Measurements from ENCODE around the gene CUL7.
"Not testable (repeated sequence)": the region's sequence is repeated elsewhere in the genome, so short reads cannot be mapped to it uniquely, and the experiment has no call there.

CUL7 gene

DNA sequence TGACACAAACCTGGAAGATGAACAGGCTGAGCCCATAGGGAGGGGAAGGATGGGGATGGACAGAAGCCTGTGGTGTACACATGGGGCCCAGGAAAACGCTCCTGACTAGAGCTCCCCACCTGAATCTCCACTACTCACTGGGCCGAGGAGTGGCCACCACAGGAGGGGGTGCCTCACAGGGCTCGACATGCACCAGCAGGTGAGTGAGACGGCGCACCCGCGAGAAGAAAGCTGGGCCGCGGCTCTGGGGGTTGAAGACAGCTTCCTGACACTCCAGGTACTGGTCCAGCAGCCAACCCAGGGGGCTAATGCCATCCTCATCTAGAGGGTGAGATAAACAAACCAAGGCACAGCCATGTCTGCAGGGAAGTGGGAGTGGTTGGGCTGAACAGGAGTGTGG is 10.3 kb downstream of the CUL7 start:
- no peak for DNase-seq

DNA sequence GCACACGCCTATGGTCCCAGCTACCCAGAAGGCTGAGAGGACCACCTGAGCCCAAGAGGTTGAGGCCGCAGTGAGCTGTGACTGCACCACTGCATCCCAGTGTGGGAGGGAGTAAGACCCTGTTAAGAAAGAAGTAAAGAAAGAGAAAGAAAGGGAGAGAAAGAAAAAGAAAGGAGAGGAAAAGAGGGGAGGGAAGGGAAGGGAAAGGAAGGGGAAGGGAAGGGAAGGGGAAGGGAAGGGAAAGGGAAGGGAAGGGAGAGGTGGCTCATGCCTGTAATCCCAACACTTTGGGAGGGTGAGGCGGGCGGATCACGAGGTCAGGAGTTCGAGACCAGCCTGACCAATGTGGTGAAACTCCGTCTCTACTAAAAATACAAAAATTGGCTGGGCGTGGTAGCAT is 12.2 kb downstream of the CUL7 start:
- not testable (repeated sequence) for DNase-seq

DNA sequence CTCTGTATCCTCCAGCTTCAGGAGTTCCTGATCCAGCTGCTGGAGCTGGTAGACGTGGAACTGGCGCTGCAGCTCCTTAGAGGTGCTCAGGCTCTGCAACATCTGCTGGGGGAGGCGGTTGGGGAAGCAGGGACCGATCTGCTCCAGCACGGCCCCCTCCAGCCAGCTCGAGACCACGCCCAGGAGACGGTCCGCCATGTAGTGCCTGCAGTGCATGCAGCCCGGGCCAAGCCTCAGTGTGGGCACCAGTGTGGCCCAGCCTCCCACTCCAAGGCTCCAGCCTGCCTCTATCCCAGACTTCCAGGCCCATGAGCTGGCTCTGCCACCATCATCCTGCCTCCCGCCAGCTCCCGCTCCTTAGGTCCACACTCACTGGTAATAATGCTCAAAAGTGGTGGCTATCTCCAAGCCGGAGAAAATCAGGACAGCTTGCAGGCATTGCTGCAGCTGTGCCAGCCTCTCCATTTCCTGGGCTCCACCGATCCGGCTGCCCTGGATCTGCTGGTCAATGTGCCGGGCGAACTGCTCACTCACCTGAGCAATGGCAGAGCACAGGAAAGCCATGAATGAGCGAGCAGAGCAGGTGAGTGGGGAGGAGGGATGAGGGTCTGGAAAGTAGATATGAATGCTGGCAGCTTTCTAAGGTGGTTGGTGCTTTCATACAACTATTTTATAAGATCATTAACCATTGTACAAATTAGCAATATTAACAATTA is 13.0 kb downstream of the CUL7 start:
- no peak for DNase-seq

DNA sequence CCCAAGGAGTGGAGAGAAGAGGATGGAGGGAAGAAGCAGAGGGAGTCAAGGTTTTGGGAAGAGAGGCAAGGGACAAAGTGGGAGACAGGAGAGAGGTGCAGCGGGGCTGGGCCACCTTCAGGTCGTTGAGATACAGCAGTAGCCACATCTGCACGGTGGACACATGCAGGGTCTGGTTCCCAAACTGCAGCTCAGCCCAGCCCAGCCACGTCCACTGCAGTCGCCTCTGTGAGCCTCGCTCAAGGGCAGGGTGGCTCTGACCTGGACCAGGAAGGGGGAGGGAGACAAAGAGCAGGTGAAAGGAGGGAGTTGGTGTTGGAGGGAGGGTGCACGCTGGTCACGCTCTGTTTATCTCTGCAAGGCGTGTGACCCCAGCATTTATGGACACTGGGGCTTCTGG is 14.9 kb downstream of the CUL7 start:
- DNase-seq: no peak

DNA sequence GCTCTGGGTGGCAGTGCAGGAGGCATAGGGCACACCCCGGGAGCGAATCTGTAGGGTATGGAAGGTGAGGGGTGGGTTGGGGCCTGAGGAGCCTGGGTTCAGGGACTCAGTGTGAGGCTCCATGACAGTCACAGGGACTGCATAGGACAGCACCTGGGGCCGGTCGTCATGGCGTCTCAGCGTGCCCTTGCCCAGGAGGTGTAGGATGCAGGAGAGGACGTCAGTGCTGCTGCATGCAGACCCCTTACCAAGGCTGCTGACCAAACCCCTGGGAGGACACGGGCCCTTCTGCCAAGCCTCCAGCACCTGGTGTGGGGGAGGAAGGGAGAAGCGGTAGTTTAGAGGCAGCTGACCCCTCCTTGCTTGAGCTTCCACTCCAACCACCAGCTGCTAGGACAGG is 15.9 kb downstream of the CUL7 start:
- no peak for DNase-seq

DNA sequence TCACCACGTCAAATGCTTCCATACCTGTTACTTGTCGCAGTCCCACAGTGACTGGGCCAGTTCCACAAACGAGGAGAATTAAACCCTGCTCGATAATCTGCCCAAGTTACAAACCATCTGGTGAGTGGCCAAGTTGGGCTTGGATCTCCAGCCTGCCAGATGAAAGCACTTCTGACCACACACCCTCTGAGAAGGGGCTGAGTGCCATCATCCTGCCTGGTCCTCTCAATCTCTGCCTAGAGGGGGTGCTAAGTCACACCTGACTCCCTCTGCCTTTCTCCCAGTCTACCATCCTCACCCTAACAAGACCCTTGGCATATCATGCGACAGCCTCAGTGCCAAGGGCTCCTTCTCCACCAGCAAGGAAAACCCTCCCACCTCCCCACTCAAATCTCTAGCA is 16.5 kb downstream of the CUL7 start:
- DNase-seq: no peak

DNA sequence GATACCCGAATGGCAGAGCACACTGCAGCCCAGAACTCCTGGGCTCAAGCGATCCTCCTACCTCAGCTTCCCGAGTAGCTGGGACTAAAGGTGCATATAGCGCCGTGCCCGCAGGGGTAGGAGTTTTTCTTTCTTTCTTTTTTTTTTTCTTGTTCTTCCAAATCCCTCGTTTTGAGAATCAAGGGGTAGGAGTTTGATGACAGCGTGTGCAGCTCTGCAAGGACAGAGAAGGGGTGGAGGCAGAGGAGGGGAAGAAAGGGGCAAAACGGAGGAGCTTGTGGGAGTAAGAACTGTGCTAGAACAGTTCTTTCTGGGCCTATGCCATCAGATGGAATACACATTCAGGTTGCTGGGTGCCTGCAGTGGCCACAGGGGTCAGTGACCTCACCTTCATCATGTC is 16.9 kb downstream of the CUL7 start:
- no peak for DNase-seq

DNA sequence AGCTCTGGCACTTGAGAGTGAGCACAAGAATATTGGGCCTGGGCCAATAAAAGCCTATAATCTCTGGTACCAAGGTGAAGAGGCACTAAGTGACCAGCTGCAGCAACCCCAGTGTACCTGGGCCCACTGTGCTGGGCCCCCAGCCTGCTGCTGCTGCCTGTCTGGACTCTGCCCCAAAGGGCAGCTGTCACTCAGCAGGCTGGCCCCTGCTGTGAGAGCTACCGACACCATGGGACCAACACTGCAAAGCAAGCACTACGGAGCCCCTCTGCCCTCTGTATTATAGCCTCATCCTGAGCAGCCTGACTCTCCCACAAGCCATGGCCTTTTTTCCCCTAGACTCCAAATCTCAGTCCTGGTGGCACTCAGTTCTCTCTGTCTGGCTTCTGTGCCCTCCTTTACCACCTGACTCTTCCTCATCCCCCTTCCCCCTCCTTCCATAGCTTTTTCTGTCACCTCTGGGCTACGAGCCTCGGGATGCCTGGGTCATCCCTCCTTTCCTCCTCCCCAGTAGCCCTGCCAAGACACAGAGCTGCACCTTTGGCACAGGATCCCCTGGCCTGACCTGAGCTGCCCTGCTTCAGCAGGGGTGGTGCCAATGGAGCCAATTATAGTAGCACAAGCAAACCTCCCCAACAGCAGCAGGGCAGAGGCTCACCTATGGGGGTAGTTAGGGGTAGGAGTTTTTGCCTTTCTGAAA is 18.0 kb downstream of the CUL7 start:
- no peak for DNase-seq

DNA sequence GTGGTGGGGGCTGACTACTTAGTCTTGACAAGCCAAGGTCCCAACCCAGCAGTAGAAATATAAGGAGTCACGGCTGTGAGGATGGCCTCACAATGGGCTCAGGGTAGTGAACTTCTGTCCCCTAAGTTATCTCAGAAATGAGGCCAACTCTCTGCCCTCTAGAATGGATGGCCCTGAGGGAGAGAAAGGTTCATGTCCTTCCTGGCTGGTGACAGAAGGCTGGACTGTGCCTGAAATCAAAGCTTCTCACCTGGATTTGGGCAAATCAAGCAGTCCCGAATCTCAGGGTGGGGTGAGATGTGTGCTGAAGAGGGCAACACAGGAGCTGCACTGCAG is 19.5 kb downstream of the CUL7 start:
- DNase-seq: no peak

DNA sequence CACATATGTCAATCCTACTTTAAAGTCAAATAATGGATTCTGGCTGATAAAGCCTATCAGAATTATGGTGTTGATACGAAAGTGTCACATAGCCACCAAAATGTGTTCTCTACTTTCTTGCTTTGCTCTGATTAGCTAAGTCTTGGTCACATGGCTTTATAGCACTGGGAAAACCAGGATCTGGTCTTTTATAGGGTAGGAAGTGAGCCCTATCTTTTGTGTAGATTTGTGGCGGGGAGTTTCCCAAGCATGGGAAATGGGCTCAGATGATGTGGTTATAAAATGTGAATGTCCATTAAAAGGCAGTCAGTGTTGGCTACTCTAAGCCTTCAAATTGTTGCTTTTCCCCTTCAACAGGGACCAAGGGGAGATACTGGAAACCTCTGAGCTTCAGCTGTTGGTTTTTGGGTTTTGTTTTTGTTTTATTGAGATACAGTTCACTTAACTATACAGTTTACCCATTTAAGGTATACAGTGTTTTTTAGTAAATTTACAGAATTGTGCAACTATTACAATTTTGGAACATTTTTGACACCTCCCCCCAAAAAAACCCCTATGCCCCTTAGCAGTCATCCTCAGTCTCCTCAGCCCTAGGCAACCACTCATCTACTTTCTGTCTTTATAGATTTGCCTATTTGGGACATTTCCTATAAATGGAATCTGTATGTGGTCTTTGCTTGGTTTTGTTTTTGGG is 20.0 kb downstream of the CUL7 start:
- no peak for DNase-seq

DNA sequence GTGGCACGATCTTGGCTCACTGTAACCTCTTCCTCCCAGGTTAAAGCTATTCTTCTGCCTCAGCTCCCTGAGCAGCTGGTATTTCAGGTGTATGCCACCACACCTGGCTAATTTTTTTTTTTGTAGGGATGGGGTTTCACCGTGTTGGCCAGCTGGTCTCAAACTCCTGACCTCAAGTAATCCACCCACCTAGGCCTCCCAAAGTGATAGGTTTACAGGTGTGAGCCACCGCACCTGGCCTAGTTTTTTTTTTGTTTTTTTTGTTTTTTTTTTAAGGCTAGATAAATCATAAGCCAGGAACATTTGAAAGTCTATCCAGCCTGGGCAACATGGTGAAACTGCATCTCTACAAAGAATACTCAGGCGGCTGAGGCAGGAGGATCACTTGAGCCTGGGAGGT is 21.3 kb downstream of the CUL7 start:
- no peak for DNase-seq

DNA sequence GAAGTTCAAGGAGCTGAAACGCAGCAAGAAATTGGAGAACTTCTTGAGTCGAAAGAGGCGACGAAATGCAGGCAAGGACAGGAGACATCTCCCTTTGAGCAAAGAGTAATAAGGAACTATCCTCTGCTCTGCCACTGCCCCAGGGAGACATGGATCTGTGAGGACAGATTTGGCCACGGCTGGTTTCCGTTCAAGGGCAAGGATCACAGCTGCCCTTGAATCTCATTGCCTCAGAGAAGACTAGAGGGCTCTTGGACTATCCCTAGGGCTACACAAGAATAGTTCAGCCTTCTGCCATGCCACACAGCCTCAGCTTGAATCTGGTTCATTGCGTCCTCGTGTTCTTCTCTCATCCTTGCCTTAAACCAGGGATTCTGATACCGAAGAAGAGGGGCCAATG is 24.5 kb downstream of the CUL7 start:
- no peak for DNase-seq

DNA sequence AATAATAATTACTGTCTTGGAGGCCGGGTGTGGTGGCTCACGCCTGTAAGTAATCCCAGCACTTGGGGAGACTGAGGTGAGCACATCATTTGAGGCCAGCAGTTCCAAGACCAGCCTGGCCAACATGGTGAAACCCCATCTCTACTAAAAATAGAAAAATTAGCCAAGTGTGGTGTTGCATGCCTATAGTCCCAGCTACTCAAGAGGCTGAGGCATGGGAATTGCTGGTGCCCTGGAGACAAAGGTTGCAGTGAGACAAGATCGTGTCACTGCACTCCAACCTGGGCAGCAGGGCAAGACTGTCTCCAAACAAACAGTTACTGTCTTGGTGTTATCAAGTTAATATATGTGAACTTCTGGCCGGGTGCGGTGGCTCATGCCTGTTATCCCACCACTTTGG is 27.3 kb downstream of the CUL7 start:
- DNase-seq: no peak

DNA sequence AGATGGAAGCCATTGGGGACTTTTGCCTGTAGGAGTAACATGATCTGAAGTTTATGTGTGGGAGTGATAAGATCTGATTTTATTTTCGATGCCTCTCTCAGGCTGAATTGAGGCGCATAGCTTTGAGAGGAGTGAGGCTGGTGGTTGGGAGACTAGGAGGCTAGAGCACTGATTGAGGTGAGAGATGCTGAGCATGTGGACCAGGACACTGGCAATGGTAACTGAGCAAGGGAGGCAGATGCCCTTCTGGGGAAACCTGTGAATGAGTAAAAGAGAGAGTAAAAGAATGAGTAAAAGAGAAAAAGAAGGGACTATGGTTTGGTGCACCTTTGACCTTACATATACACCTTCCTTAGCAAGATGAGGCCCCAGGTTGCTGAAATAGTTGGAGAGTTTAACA is 29.2 kb downstream of the CUL7 start:
- DNase-seq: no peak

DNA sequence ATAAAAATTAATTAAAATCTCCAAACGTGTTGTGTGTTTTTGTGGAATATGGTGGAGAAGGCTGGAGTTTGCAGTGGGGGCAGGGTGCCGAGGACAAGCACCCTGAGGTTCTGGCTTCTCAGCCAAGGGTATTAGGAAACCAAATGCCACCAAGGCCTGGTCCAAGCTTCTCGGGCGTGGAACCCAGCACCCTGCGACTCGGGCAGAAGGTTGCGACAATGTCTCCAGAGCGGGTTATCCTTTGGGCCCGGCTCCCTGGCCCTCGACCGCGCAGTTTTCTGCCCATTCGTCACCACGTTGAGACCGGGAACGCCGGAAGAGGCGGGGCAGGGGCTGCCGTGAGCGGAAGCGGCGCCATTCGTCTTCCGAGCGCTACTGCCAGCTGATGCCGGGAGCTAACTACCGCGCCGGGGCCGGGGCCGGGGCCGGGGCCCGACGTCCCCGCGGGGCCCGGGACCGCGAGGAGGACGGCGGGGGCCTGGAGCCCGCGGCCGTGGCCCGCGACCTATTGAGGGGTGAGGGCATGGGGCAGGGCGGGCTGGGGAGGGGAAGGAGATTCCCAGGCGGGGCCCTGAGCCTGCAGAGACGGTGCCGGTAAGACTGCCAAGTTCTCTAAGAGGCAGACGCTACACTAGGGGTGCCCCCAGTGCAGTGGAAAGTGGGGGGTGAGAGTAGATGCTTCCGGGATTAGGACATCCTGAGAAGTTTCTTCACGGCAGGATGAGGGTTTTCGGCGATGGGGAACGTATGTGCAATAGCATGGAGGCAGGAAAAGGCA is 32.2 kb downstream of the CUL7 start, which contains the start of gene RRP36:
Gene RRP36, plus strand, starts transcription at position 354 of the 778 bp plus-strand sequence. Its CDS starts 32 bp downstream, at position 386.
- DNase-seq: peak; percentile 53

DNA sequence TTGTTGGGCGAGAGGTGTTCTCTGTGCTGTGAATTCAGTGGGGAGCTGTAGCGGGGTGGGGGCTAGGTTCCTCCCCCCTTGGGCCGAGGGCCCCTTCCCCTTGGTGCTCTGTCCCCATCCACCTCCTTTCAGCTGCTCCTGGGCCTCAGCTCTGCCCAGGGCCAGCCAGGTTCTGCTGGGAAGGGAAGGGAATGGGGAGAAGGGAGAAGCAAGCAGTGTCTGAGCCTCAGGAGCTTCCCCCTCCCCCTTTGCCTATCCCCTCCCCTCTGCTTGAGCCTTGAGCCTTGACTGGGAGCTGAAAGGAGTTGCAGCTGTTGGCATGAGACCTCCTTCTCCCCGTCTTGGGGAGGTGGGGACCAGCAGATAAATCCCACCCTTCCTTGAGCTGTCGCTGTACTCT is 32.8 kb downstream of the CUL7 start:
- no peak for DNase-seq

DNA sequence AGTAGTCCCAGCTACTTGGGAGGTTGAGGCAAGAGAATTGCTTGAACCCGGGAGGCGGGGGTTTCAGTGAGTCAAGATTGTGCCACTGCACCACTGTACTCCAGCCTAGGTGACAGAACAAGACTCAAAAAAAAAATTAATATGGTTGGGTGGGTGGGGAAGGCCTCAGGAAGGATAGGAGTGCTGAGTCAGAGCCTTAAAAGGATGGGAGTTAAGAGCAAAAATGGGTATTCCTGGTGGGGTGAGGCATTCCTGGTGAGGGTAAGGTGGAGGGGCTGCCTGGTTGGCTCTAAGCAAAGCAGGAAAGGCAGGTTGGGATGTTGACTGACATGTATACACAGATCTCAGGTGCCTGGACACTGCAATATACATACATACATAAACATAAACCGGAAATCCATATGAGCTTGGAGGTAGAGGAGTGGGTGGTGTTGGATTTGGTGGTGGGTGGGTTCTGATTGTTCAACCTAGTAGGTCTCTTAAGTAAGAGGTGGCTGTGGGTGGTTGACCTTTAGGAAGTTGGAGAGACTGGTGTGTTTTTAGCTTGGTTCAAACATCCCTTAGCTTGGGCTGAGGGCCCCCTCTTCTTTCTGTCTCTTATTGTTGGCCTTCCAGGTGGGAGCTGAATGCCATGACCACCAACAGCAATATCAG is 33.5 kb downstream of the CUL7 start:
- DNase-seq: no peak

DNA sequence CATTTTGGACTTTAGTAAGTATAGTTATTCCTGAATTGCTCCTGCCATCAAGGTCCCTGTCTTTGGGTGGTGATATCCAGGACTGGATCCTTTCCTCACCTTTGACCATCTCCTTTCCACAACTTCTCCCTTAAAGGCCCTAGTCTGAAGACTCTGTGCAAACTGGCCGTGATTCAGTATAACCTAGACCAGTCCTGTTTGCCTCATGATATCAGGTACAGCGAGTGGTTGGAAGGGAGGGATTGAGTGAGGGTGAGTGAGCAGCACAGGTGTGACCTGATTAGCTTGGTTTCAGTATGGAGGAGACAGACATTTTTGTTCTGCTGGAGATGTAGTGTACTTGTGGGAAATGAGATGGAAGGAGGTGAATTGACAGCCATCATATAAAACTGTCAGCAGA is 34.5 kb downstream of the CUL7 start:
- no peak for DNase-seq

DNA sequence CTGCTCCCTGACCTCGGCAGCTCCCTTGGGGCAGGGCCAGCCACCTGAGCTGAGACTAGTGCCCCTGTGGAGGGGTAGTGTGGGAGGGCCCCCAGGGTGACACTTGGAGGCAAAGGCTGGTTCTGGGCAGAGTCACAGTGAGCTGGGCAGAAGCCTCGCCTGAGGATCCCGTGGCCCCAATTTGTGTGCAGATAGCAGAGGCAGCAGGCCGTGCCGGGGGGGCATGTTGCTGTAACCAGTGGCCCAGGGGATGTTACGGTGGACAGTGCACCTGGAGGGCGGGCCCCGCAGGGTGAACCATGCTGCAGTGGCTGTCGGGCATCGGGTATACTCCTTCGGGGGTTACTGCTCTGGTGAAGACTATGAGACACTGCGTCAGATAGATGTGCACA is 36.7 kb downstream of the CUL7 start:
- DNase-seq: no peak

DNA sequence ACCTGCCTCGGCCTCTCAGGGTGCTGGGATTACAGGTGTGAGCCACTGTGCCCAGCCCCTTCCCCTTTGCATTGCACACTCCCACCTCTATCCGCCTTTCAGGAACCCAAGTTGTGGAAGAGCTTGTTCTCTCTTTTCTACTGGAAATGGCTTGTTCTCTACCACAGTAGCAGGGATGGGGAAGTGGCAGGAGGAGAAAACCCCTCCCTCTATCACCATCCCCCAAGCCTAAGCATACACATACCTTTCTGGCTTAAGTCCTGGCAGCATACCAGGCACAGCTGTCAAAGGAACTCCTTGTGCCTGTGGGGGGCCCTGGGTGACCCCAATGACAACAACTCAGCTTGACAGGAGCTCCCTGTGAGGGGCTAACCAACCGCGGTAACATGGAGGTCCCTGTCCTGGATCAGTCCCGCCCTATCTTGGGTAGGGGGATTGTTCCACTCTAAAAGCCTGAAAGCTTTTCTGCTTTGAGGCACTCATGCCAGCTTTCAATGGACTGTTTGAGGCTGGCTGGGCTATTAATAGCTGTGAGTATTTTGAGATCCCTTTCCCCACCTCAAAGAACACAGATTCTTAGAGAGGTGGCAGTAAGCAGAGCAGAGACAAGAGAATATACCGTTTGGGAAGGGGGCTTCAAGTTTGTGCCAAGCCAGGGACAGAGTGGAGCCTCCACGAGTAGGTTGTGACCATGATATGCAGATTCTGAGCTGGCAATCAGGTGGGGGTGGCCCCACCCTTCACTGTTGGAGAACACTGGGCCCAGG is 37.3 kb downstream of the CUL7 start:
- no peak for DNase-seq

DNA sequence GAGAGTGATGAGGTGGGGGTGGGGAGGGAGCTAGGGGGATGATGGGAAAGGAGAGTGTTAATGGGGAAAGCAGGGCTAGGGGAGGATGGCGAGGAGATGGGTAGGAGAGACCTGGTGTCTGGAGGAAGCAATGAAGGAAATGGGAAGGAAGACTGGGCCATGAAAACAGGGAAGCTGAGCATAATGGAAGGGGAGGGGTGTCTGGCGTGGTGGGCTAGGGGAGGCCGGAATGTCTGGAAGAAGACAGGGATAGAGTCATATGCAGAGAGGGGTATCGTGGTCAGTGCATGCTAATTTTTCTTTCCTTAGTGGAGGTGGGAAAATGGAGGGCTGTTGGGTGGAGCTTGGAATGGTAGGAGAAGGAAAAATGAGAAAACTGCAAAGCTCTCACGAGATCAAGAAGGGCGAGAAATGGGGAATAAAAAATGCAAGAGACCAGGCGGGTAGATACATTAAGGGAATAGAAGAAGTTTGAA is 39.2 kb downstream of the CUL7 start:
- no peak for DNase-seq
